G401 (cell line): ENCODE results near the gene ZNF786. TPM values are rescaled to one million over a fixed set of nuclear protein-coding genes. Genes with fewer than 3 reads are reported as not detected.
A peak's percentile ranks its signal among the peaks of the same experiment; 100 is the strongest.
"Not testable (repeated sequence)": the region's sequence is repeated elsewhere in the genome, so short reads cannot be mapped to it uniquely, and the experiment has no call there.

ENCODE experiments used
- DNase-seq: peaks from one replicate; pipeline ENCODE4 v3.0.0-alpha.2; 2015; ENCODE audit warnings: low spot score
- in situ Hi-C: cut with HindIII; loops from 2 replicates; pipeline ENCODE4 v1.10.0; 2016; ENCODE audit warnings: low sequenced_read_pairs, mixed read lengths
- total RNA-seq: library from RNA; depleted of rRNA; stranded (reverse); fragments of >200 nt; shearing (Covaris generic); gene quantifications from 2 replicates; pipeline ENCODE4 v1.2.3, GENCODE V29; 2014; rRNA removed

ZNF786 gene, protein sequence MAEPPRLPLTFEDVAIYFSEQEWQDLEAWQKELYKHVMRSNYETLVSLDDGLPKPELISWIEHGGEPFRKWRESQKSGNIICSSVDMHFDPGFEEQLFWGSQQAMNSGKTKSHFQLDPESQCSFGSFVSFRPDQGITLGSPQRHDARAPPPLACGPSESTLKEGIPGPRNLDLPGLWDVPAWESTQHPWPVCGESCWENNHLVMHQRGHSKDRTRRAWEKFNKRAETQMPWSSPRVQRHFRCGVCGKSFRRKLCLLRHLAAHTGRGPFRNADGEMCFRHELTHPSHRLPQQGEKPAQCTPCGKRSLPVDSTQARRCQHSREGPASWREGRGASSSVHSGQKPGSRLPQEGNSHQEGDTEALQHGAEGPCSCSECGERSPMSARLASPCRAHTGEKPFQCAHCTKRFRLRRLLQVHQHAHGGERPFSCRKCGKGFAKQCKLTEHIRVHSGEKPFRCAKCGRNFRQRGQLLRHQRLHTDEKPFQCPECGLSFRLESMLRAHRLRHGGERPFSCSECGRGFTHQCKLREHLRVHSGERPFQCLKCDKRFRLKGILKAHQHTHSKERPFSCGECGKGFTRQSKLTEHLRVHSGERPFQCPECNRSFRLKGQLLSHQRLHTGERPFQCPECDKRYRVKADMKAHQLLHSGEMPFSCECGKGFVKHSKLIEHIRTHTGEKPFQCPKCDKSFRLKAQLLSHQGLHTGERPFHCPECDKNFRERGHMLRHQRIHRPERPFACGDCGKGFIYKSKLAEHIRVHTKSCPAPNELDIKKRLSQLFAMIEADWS
- 5.2 and 6.4 TPM in 2 replicates for total RNA-seq

DNA sequence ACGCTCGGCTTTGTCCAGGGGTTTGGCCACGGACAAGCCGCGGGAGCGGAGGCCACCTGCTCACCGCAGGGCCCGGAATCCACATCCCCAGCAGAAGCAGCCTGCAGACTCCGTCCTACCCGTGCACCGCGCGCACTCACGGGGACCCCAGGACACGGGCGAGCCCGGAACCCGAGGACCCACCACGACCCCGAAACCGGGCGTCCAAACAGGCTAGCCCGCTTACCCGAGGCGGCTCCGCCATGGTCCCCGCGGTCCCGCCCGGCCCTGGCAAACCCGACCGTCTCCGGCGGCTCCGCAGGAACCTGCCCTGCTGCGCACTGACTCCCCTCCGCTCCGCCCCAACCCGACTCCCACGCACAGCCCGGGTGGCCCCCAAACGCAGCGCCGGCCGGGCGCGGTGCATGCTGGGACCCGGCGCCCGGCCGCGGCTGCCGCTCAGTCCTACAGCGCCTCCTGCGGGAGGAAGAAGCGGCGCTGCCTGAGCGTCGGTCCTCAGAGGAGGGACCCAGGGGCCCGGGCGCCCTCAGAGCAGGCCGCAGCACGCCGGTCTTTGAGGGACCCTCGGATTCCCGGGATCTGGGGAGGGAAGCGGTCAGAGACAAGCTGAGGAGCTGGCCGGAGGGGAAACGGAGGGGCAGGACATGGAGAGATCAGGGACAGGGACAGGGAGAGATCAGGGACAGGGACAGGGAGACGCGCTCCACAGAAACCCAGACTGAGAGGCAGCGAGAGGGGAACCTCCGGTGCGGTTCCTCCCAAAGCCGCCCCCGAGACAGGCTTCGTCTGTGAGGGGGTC, at the start of gene ZNF786:
TSS of gene ZNF786 (minus strand) at position 322 of the 799 bp plus-strand sequence. CDS start at position 244, 78 bp downstream.
- in situ Hi-C loops = no loop called here
- DNase-seq = peak; percentile 86

DNA sequence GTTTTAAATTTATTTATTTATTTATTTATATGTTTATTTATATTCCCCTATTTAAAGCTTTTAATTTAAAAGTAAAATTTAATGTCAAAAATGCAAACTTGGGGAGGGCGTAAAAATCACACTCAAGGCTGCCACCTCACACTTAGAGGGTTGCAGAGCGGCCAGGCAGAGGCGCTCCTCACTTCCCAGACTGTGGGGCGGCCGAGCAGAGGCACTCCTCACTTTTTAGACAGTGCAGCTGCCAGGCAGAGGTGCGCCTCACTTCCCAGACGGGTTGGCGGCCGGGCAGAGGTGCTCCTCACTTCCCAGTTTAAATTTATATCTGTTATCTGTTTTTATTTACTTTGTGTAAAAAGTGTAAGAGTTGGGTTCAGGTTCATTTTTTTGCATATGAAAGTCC, 45.6 kb upstream of the ZNF786 start:
- in situ Hi-C loops = no loop called here
- no peak for DNase-seq

DNA sequence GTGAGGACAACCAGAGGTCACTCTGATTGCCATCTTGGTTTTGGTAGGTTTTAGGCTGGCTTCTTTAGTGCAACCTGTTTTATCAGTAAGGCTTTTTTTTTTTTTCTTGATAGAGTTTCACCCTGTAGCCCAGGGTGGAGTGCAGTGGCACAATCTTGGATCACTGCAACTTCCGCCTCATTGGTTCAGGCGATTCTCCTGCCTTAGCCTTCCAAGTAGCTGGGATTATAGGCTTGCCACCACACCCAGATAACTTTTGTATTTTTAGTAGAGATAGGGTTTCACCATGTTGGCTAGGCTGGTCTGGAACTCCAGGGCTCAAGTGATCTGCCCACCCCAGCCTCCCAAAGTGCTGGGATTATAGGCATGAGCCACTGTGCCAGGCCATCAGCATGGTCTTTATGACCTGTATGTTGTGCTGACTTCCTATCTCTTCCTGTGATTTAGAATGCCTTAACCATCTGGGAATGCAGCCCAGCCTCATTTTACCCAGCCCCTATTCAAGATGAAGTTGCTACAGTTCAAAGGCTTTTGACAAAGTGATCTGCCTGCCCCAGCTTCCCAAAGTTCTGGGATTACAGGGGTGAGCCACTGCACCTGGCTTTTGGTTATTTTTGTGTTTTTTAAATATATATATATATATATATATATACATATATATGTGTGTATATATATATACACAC, 42.7 kb upstream of the ZNF786 start:
- in situ Hi-C loops = no loop called here
- DNase-seq = no peak

DNA sequence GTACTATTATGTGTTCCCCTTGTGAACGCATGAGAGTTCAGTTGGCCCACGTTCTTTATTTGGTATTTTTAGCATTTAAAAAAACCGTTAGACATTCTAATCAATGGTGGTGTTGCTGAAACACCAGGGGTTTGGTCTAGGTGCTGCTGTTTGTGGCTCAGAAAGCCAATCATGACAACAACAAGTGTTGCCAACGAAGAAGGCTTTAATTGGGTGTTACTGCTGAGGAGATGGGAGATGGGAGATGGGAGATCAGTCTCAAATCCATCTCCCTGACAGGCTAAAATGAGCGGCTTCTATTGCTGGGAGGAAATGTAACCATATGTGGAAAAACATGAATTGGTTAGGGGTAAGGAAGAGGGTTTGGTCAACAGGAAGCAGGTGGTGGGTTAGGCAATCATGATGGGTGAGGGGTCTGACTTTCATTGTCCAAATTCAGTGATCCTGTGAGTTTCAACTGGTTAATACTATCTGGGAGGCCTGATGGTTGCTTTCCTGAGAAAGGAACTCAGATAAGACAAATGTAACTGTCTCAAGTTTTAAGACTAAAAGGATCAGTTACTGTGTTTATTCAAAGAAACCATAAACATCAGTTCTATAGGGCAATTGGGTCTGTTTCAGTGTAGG, 40.2 kb upstream of the ZNF786 start:
- in situ Hi-C loops = no loop called here

DNA sequence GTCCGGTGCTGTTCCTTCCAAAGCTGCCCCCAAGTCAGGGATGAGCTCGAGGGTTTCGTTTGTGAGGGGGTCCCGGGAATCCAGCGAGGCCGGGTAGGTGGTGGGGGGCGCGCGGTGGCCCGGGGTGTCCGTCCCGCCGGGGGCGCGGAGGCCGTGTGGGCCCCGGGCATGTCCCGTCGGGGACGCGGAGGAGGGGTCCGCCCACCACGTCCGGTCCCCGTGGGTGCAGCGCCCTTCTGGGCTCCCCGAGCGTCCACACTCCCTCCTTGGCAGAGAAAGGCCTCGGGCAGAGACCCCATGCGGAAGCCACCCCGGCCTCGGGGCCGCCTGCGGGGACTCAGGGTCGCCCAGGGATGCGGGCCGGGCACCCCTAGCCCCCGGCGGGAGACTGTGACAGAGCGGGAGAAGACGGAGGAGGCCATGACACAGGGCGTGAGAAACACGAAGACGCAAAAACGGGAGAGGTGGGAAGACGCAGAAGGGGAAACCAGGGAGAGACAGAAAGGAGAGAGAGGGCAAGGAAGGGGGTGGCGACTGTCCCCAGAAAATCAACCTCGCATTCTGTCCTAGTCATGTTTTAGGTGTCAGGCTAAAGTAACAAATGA, 36.2 kb upstream of the ZNF786 start:
- peak; percentile 50 for DNase-seq
- in situ Hi-C loops = no loop called here

More for the DNA sequence above, 40.2 kb upstream of the ZNF786 start:
- DNase-seq = no peak

DNA sequence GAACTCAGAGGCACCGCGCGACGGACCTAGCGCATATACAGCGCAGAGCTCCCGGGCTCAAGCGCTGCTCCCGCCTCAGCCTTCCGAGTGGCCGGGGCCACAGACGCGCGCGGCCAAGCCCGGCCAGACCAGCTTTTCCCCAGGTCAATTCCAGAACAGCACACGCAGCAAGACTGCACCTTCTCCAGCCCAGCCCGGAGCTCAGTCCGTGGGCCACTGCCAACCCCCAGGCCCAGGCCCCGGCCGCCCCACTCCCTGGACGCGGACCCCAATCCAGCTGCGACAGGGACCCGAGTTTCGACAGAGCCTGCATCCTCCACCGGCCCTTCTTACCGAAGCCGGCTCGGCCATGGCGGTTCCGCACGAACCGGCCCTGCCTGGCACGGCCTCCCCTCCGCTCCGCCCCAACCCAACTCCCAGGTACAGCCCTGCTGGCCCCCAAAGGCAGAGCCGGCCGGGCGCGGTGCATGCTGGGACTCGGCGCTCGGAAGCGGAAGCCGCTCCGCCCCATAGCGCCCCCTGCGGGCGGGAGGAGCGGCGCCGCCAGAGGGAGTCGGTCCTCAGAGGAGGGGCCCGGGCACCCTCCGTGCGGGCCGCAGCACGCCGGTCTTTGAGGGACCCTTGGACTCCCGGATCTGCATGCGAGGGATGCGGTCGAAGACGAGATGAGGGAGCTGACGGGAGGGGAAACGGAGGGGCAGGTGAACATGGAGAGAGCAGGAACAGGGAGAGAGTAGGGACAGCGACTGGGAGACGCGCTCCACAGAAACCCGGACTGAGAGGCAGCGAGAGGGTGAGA, 35.5 kb upstream of the ZNF786 start, which contains the start of gene ZNF425:
TSS of gene ZNF425 (minus strand) at position 462 of the 799 bp plus-strand sequence. CDS start at position 351, 111 bp downstream.
- DNase-seq = peak; percentile 88
- in situ Hi-C loops = no loop called here

DNA sequence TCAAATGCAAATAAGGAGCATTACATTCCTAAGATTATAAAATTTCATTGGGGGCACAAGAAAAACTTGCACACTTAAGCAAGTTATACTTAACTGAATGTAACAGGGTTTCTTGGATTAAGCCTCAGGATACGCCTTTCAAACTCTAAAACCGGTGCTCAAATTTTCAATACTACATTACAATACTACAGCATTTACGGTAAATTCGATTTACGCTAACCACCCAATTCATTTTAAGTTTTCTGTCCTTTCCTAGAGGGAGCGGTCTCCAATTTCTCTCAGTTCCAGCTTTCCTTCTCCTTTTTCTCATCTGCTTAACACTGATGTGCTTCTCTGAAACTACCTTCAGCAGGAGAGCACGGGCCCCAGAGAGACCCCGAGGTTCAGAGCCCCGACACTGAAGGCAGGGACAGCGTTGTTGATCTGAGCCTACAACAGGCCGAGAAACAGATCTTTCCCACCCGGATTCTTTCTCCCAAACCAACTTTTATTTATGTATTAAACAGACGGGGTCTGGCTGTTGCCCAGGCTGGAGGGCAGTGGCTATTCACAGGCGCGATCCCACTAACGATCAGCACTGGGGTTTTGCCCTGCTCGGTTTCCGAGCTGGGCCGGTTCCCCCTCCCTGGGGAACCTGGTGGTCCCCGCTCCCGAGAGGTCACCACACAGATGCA, 34.8 kb upstream of the ZNF786 start:
- peak; percentile 14 for DNase-seq
- in situ Hi-C loops = no loop called here

DNA sequence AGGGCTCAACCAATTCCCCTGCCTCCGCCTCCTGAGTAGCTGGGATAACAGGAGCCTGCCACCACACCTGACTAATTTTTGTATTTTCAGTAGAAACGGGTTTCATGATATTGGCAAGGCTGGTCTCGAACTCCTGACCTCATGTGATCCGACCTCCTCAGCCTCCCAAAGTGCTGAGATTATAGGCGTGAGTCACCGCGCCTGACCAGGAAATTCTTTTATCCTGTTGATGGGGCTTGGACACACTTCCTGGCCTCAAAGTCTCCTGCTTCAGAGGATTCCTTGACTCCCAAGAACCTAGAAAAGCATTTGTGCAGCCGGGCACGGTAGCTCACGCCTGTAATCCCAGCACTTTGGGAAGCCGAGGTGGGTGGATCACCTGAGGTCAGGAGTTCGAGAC, 19.5 kb upstream of the ZNF786 start:
- in situ Hi-C loops = no loop called here
- DNase-seq = no peak

DNA sequence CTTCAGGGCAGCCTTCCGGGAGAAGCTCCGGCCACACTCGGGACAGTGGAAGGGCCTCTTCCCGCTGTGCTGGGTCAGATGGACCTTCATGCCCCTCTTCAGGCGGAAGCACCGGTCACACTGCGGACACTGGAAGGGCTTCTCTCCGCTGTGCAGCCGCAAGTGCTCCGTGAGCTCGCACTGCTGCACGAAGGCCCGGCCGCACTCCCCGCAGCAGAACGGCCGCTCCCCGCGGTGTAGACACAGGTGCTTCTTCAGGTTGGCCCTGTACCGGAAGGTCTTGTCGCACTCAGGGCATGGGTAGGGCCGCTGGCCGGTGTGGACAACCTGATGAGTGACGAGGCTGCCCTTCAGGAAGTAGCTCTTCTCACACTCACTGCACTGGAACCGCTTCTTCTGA, 14.2 kb upstream of the ZNF786 start:
- DNase-seq = no peak
- in situ Hi-C loops = no loop called here

DNA sequence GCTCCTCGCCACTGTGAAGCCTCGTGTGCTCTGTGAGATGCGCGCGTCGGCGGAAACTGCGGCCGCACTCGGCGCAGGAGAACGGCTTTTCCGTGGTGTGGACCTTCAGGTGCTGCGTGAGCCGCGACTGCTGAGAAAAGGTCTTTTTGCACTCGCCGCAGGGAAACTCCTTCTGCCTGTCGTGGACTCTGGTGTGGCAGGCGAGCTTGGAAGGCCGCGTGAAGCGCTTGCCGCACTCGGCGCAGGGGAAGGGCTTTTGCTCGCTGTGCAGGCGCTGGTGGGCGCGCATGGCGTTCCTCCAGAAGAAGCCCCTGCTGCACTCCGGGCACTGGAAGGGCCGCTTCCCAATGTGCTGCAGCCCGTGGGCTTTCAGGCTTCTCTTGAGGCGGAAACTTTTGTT, 13.7 kb upstream of the ZNF786 start:
- in situ Hi-C loops = no loop called here

DNA sequence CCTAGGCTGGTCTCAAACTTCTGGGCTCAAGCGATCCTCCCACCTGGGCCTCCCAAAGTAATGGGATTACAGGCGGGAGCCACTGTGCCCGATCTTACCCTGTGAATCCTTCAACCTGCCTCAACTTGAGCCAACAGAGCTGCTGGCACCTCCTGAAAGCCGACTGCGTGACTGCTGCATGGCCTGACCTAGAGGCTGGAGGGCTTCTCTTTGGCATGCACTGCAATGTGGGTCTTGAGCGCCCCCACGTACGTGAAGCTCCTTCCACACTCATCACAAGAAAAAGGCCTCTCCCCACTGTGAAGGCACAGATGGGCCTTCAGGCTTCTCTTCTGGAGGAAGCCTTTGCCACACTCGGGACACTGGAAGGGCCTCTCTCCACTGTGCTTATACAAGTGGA, 12.9 kb upstream of the ZNF786 start:
- no peak for DNase-seq
- in situ Hi-C loops = no loop called here

More for the DNA sequence above, 13.7 kb upstream of the ZNF786 start:
- DNase-seq = no peak

DNA sequence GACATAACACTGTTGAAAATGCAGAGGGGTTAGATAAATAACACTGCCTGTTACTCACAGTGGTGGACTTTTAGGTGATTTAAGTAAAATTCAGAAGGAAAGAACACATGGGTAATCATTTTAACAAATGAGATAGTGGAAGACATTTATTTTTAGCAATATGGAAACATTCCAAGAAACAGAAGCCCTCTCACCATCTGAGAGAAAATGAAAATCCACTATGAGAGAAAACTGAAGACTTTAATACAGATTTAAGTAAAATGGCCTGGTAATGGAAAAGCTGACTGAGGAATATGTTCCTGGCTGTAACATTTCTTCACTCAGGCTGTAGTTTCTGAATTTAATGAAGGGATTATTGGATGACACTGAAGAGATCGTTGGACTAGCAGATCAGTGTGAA, 12.1 kb upstream of the ZNF786 start:
- in situ Hi-C loops = no loop called here
- DNase-seq = no peak

DNA sequence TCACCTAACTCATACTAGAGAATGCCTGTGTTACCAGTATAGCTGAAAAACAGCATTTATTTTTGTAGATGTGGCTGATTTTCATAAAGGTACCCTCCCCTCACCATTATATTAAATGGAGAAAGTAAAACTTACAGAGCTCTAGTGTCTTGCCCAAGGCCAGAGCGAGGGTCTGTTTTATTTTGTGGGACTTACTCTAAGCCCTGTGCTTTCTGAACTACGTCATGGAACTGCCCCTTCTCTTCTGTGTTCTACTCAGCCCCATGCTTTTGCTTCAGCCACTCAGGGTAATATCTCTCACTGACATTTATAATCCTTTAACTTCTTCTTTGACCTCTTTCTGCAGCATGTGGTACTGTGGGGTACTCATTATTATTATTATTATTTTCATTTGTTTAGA, 10.3 kb upstream of the ZNF786 start:
- in situ Hi-C loops = no loop called here
- no peak for DNase-seq

DNA sequence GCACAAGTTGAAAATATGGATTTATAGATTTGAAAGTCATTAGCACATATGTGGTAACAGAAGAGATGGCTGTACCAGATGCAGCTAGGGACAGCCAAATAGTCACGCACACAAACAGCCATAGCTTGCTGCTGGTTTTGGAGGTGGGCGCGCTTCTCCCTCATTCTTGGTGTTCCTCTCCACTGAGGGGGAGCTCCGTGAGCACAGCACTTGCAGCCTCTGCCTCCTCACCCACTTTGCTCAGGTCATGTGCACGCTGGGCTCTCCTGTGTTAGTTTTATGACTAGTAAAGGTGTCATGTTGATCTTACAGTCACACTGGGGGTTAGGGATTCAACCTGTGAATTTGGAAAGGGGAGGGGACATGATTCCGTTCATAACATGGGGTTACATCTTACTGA, 8.5 kb upstream of the ZNF786 start:
- in situ Hi-C loops = no loop called here
- DNase-seq = no peak

DNA sequence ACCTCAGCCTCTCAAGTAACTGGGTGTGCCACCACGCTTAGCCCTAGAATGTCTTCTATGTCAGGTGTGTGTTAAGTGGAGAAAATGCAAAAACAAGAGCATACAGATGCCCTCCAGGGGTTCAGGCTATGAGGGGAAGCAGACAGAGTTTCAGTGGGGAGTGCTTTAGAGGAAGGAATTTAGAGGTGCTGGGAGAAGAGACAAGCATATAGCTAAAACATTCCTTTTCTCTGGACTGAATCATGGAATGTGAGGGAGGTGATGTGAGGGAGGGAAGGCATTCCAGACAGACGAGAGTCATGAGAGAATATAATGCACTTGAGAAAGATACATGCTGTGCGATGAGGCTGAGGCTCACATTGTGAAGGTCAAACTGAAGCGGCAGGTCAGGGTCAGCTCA, 6.6 kb upstream of the ZNF786 start:
- no peak for DNase-seq
- in situ Hi-C loops = no loop called here

DNA sequence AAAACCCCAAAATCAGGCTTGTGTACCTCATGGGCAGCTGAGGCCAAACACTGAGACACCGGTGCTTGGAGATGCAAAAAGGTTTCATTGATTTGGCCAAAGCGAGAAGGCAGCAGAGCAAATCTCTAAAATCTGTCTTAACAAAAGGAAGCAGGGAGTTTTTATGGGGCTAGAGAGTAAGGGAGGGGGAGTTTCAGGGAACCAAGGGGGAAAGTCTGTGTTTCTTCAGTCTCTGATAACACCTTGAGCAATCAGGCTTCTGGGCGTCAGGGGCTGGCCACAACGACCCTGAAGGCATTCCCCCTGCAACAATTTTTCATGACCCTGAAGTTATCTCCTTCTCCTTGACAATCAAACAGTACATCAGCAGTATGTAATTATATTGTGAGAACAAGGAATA, 2.7 kb upstream of the ZNF786 start:
- in situ Hi-C loops = no loop called here
- DNase-seq = no peak

DNA sequence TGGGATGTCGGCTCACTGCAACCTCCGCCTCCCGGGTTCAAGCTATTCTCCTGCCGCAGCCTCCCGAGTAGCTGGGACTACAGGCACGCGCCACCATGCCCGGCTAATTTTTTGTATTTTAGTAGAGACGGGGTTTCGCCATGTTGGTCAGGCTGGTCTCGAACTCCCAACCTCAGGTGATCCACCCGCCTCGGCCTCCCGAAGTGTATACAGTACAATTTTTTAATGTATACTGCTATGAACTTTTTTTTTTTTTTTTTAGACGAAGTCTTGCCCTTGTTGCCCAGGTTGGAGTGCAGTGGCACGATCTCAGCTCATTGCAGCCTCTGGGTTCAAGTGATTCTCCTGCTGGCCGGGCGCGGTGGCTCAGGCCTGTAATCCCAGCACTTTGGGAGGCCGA, 1.7 kb upstream of the ZNF786 start:
- DNase-seq, in situ Hi-C loops: not testable (repeated sequence)
